ENCODE measurements around the gene IRS2.

IRS2 gene

GRCh38 chr13:109748677-109749076 lies 37.7 kb downstream of the IRS2 start:
- no peak for TF ChIP-seq POLR2AphosphoS5 (IDR thresholded peaks at IDR 0.05; ENCODE audit: low read depth, low read length)
- no peak for TF ChIP-seq SIN3A (IDR thresholded peaks at IDR 0.05; ENCODE audit: borderline replicate concordance, insufficient read depth, low read length)
- TF ChIP-seq TAF1 (IDR thresholded peaks at IDR 0.05; ENCODE audit: borderline replicate concordance, insufficient read depth, low read length), result no peak
- no peak for TF ChIP-seq REST (IDR thresholded peaks at IDR 0.05; ENCODE audit: insufficient read depth in 1 of 2, low read depth in 2 of 2, low read length in 2 of 2)
- no peak for TF ChIP-seq FOXP2 (optimal IDR thresholded peaks at IDR 0.05; ENCODE audit: borderline replicate concordance, extremely low read depth, extremely low read length, insufficient read depth)

GRCh38 chr13:109747524-109747923 lies 38.9 kb downstream of the IRS2 start:
- no peak for TF ChIP-seq POLR2AphosphoS5 (IDR thresholded peaks at IDR 0.05; ENCODE audit: low read depth, low read length)

- TF ChIP-seq SIN3A (IDR thresholded peaks at IDR 0.05; ENCODE audit: borderline replicate concordance, insufficient read depth, low read length) (no peak), POLR2AphosphoS5 (IDR thresholded peaks at IDR 0.05; ENCODE audit: low read depth, low read length) (no peak), TAF1 (IDR thresholded peaks at IDR 0.05; ENCODE audit: borderline replicate concordance, insufficient read depth, low read length) (no peak), REST (IDR thresholded peaks at IDR 0.05; ENCODE audit: insufficient read depth in 1 of 2, low read depth in 2 of 2, low read length in 2 of 2) (no peak), FOXP2 (optimal IDR thresholded peaks at IDR 0.05; ENCODE audit: borderline replicate concordance, extremely low read depth, extremely low read length, insufficient read depth) (no peak)
These were observed 40.0 kb downstream of the IRS2 start for GRCh38 chr13:109746364-109746763.

GRCh38 chr13:109745702-109746101 lies 40.7 kb downstream of the IRS2 start:
- TF ChIP-seq TAF1 (IDR thresholded peaks at IDR 0.05; ENCODE audit: borderline replicate concordance, insufficient read depth, low read length) (no peak), REST (IDR thresholded peaks at IDR 0.05; ENCODE audit: insufficient read depth in 1 of 2, low read depth in 2 of 2, low read length in 2 of 2) (no peak), SIN3A (IDR thresholded peaks at IDR 0.05; ENCODE audit: borderline replicate concordance, insufficient read depth, low read length) (no peak), FOXP2 (optimal IDR thresholded peaks at IDR 0.05; ENCODE audit: borderline replicate concordance, extremely low read depth, extremely low read length, insufficient read depth) (no peak)

GRCh38 chr13:109745060-109745459 lies 41.3 kb downstream of the IRS2 start:
- no peak for TF ChIP-seq FOXP2 (optimal IDR thresholded peaks at IDR 0.05; ENCODE audit: borderline replicate concordance, extremely low read depth, extremely low read length, insufficient read depth)
- TF ChIP-seq TAF1 (IDR thresholded peaks at IDR 0.05; ENCODE audit: borderline replicate concordance, insufficient read depth, low read length), result no peak
- no peak for TF ChIP-seq POLR2AphosphoS5 (IDR thresholded peaks at IDR 0.05; ENCODE audit: low read depth, low read length)
- no peak for TF ChIP-seq SIN3A (IDR thresholded peaks at IDR 0.05; ENCODE audit: borderline replicate concordance, insufficient read depth, low read length)
- no peak for TF ChIP-seq REST (IDR thresholded peaks at IDR 0.05; ENCODE audit: insufficient read depth in 1 of 2, low read depth in 2 of 2, low read length in 2 of 2)
